CD4-positive, alpha-beta T cell treated with Interleukin-1 beta for 1 hour (primary cell): ENCODE measurements around the gene UBE2O.
A peak's percentile ranks its signal among the peaks of the same experiment; 100 is the strongest.

ENCODE experiments used
- DNase-seq, 2 donors: peaks; one replicate each; pipeline ENCODE4 v3.0.0-alpha.2; 2020 to 2022

The UBE2O gene

DNA sequence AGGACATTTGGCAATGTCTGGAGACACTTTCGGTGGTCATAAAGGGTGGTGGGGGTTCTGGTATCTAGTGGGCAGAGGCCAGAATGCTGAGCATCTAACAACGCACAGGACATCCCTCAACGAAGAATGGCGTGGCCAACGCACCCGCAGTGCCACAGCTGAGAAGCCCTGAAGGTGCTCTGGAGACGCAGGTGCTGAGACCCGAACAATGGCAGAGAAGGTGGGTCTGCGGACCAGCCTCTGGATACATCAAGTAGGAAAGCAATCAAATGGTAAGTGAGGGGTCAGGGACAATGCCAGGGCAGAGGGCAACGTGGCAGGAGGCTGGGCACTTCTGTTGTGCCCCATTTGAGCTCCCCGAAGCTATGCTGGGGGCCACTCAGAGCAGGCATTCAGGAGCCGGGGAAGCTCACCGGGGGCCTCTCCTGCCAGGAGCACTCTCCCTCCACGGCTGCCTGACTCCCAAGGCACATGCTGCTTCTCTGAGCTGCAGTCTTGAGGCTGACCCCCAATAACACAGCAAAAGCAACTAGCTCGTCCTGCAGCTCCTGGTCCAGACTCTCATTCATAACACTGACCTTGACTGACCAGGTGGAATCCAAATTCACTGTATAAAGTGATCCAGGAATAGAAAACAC, 42.5 kb downstream of the UBE2O start:
- no peak for DNase-seq

DNA sequence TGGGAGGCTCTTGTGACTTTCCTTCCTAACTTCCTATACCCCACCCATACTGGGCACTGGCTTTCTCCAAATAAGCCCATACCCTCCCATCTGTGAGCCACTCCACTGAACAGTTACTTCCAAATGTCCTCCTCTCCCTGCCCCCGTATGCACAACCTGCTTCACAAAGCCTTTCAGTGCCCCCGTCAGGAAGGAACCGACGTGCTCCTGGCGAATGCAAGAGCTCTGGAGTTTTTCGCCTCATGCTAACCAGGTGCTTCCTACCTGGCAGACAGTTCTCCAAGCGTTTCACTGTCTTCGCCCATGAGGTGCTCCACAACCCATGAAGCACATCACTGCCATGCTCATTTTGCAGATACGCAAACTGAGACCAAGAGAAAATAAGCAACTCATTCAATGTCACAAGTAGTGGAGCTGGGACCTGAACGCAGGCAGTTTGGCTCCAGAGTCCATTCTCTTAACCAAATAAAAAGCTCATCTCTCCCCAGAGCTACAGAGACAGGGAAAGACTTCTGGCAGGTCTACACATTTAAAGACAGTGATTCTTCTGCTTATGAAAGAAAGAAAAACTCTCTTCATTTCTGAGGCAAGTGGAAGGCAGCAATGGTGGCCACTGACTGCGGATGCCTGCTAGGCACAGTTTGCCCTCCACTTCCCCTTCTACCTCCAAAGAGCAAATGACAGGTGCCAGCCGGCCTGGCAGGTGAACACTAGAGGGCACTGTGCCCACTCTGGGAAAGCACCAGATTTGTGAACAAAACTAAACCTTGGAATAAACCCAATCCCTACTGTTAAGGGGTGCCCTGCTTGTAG, 44.7 kb downstream of the UBE2O start:
- DNase-seq = peak; percentile 64 to 74

DNA sequence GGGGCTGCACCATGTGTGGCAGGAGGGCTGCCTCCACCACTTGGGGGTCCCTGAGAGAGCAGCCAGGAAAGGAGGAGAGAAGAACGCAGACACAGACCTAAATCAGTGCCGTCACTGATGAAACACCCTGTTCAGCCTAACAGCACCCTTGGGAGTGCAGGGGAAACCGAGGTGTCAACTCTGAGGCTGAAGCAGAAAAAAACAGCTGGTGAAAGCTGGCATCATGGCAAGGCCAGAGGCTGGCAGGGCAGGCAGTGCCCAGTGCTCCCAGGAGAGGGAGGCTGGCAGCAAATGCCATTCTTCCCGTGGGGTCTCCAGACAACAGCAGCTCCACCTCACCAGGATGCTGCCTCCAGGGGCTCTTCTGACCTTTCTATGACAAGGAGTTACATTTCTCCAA, 45.4 kb downstream of the UBE2O start:
- DNase-seq = no peak

DNA sequence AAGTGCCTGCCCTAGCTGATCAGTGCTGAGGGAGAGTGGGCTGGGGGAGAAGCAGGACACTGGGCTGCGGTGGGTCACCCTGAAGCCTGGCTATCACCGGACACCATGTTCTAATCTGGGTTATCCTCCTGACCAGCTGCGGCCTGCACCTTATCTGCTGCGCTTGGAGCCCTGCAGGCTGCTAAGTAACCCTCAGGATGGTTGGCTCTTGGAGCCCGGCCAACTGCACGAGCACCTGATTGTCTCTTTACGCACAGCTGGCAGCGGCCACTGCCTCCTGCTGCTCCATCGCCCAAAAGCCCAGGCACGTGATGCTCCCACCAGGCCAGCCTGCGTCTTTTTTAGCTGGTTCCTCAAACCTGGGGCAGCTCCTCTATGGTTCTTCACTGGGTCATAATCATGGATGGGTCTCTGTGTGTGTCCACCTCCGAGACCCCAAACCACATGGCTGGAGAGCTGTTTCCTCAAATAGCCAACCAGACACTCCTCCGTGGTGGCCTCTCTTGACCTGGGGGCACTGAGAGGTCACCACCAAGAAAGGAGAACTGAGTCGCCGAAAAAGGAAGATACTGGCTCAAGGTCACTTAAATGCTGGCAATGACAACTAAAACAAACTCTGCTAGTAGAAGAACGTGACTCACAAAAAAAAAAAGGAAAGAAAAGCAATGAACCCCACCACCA, 46.8 kb downstream of the UBE2O start:
- peak in 1 of 2 donors; percentile 38 for DNase-seq

DNA sequence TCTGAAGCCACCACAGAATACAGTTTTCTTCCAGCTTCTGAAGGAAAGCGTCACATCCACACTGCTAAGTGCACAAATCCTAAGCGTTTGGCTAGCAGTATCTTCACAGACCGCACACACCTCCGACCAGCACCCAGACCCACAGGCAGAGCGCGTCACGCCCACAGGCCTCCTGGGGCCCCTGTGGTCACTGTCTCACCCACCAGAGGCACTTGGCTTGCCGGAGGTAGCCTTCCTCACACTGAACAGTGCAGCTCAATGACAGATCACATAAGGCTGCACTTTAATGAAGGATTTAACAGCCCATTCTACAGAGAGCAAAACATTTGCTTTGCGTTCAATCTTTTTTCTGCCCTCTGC, 47.4 kb downstream of the UBE2O start:
- DNase-seq = no peak

DNA sequence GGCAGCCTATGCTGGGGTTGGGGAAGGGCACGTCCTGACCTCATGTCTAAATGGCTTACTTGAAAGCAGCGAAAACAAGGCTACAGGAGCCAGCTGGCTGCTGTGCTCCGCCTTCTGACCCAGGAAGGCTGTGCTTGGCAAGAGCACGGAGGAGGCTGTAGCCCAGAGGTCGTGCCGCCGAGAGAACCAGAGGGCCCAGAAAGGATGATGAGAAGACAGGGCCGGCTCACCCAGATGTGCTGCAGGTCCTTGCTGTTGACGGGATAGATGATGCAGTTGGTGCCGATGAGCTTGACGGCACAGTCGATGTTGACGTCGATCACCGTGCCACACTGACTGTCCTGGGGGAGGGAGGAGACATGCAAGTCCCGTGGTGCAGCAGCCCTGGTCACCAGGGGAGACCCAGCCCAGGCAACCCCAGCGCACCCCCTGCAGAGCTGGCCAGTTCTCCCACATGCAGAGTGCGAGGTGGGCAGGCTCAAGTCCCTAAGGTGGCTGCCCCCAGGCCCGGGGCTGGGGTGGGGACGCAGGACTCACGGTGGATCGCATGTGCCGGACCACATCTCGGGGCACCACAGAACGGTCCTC, 47.9 kb downstream of the UBE2O start:
- DNase-seq = no peak

DNA sequence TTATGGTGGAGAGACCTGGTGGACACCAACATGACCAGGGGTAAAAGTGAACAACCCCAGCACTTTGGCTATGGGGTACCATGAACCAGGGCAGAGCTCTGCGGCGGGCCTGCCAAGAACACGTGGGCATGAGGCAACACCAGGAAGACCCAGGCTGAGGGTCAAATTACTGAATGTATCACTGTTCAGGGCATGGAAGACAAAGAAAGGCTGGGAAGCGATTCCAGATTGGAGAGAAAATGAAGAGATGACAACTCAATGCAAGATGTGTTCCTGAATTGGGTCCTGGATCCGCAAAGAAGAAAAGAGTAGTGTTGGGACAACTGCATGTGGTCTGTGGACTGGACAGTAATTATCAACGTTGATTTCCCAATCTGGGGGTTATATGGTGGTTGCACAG, 48.7 kb downstream of the UBE2O start:
- no peak for DNase-seq

DNA sequence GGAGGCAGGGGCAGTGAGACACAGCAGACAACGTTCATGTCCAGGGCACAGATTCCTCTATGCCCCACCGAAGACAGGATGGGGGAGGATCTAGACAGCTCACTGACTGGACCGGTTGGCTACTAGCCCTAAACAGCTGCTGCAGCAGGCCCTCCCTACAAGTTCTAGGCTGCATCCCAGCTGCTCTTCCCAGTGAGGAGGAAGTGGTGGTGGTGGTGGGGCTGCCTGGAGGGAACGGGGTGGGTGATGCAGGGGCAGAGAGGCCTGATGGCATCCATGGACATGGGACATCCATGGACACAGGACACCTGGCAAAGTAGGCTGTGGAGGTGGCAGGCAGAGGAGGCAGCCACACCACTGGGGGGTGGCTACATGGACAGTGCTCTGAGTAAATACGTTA, 50.2 kb downstream of the UBE2O start:
- DNase-seq = no peak

DNA sequence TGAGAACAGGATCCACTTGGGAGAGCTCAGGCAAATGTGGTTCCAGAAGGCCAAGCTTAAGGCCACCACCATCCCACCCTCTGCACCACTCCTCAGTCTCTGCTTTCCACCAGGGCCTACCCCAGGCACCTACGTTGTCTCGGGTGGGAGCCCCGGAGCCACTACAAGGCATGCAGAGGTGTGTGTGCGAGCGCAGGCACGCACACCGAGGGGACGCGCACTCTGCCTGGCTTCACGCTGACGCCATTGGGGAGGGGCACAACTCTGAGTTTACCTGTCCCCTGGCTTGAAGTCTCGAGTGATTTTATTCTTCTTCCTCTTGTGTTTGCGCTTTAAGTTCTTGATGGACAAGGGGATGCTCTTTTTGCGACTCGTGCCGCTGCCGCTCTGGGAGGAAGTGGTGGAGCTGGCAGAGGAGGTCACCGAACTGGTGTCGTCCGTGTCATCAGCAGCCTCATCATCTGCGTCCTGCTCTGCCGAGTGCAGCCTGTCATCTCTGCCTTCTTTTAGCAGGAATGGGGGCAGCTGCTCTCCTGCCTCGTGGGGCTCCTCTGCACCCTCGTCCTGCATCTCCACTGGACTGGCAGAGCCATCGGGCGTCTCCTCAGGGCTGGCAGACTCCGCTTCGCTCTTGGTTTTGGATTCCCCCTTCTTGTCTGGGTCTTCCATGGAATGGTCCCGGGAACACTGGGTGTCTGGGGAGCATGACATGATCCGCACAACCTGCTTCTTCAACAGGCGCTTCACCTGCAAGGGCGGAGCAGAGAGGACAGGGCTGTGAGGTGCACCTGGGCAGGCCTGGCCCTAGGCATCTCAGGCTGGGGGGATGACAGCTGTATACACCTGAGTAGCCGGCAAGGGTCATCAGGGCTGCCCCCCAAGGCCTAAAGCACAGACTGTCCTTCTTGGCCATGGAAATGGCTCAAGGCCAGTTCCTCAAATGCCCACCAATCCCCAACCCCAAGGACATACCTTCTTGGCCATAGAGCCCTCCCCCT, 53.5 kb downstream of the UBE2O start:
- no peak for DNase-seq

DNA sequence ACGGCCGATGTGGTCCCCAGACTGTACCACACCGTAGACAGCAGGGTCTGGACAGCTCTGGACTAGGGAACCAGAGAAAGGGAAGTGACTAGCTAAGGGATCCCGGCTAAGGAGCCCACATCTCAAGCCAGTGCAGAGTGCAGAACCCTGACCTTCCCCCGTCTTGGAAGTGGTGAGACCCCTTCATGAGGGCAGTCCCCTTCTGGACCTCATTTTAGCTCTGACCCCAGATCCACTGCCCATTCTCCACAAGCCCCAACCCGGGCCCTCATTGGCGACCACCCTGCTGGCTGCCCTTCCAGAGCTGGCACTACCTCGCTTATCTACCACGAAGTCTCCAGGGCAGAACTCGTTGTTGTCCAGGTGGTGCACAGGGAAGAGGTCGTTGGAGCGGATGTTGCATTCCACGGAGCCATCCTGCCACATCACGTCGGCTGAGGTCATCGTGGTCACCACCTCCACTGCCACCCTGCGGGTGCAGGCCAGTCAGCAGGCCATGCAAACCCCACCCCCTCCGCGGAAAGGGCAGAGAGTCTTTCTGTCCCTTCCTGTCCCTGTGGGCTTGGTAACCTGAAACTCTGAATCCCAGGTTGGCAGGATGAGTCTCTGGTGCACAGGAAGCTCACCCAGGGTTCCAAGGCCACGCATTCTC, 54.3 kb downstream of the UBE2O start:
- no peak for DNase-seq

DNA sequence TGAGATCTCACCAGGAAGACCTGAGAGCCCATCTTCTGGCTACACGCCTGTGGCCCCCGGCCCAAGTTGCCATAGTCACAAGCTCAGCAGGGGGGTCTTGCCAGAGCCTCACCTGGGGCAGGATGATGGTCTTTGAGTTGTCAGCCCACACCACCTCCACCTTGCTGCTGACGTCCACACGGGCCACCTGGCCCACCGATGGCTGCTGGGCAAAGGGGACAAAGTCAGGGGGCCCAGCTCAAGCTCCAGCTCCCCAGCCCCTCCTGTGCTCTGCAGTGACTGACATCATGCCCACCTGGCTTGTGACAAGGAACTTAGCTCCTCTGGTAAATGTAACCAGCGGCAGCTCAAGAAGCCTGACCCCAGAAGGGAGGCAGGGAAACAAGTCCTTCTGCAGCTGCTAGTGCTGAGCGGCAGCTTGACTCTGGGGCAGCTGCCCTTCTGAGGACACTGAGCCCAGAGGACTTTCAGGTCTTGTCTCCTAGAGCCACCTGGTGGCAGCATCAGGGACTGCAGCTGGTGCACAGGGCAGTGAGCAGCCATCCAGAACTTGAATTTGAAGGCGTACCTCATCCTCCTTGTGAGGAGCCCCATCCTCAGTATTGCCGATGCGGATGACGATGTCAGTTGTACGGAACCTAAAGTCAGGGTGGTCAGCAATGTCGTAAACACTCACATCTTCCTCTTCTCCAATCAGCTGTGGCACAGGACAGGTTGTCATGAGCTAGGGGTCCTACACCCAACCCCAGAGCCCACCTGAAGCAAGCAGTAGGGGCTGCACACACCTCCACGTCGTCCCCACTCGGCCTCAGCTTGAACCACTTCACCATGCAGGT, 55.0 kb downstream of the UBE2O start:
- DNase-seq = peak; percentile 80 to 85

DNA sequence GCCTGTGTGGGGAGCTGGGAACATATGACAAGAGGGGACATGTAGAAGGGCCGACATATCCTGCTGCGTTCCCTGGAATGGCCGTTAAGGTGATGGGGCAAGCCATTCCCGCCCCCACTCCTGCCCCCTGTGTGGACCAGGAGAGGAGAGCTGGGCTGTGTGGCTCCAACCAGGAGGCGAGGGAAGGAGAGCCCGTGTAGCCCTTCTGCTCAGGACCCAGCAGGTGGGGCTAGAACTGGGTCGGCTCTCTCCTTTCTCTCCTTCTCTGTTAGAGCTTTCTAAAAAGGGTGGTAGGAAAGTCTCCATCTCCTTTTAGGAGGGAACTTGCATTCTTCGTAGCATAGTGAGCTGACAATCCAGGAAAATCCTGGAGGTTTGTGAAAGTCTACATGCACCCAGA, 55.8 kb downstream of the UBE2O start:
- DNase-seq = no peak

DNA sequence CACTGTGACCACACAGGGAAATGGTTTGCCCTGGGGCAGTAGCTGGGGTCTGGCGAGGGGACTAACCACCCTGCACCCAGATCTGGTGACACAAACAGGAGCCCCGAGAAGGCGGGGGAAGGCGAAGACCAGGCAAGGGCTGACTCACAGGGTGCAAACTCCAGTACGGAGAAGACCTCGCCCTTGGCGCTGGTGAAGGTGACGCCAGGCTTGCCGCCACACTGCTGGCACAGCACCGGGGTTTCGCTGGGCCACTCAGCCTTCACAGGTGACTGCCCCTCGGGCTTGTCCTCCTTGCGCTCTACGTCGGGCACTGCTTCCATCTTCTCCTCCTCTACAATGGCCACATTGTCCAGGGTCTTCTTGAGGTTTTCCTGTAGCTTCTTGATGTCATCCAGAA, 57.0 kb downstream of the UBE2O start:
- no peak for DNase-seq

DNA sequence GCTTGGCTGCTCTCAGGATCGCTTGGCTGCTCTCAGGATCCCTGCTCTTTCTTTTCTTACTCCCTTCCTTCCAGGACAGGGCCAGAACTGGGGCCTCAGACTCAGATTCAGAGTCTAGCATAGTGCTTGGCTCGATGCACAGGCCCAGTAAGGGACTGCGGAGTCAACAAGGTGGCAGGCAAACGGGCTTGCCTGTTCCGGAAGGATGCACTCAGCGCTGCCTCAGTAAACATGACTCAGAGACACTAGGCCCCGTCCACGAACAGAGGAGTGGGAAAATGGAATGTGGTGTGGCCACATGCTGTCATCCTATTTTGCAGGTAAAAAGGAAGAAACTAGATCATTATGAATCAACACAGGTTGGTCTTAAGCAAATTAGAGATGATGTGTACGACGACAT, 58.8 kb downstream of the UBE2O start:
- no peak for DNase-seq

DNA sequence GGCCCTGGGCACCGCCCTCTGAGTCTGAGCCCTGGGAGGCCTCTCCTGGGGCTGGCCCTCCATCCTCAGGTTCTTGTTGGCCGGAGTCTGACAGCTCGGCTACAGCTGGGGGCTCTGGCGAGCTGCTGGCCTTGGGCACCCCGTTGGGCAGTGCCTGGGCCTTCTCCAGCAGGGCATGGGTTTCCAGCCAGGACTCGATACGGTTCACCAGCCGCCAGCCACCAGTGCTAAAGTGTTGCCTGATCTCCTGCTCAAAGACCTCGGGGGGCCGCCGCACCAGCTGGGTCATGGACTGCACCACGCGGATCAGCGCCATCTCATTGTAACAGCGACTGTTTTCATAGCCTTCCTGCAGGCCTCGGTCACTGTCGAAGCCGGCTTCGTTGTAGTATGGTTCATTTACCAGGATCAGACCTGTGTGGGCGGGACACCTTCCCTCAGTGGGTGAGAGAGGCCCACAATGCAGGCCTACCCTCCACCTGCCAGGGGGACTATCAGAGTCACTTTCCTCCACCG, 61.7 kb downstream of the UBE2O start:
- DNase-seq = no peak

DNA sequence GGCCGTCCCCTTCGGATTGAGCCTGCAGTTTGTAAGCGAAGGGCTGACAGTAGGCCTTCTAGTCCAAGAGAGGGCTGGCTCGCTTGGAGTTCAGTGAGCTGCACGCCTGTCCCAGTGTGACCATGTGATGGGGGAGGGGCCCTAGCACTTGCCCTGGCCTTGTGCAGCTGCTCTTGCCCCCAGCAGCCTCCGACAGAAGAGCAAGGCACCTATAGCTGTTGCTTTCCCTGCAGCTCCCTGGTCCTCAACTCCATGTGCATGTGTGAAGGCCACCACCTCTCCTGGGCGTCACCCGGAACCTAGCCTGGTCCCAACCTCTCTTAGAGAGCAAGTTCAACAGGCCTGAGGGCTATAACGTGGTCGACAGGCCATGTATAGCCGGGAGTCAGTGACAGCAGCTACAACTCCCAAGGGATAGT, 62.9 kb downstream of the UBE2O start:
- DNase-seq = no peak

DNA sequence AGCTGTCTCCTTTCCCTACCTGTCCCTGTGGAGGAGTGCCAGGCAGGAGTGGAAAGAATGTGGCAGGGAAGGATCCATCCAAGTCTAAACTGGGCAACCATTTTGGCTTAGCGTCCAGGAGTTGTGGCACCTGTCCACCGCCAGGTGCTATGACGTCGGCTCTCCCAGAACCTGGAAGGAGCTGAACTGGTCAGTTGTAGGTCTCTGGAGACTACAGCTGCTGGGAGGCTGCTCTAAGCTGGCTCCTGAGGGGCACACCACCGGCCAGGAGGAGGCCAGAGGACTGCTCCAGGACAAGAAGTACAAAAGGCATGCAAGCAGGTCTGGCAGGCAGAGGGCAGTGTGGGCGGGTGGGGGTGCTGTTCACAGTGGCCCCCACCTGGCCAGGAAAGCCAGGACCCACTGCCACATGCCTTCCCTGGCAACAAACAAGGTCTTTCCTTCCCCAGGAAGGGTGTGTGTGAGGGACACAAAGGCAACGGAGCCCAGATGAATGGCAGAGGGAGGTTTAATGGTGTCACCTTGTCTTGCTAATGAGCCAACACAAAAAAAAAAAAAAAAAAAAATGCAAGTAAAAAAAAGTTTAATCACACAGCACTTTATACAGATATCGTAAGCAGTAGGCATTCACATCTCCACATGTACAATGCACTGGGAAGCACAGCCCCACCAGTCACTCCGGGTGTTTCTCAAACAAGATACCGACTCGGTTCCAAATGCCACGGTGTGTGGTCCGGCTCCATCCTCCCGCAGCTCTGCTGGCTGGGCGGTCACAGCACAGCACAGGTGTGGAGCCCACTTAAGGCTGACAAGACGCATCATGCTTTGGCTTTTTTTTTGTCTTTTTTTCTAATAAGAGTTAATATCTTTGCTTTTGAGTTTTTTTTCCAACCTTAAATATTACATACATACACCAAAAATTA, 63.7 kb downstream of the UBE2O start:
- DNase-seq = no peak

DNA sequence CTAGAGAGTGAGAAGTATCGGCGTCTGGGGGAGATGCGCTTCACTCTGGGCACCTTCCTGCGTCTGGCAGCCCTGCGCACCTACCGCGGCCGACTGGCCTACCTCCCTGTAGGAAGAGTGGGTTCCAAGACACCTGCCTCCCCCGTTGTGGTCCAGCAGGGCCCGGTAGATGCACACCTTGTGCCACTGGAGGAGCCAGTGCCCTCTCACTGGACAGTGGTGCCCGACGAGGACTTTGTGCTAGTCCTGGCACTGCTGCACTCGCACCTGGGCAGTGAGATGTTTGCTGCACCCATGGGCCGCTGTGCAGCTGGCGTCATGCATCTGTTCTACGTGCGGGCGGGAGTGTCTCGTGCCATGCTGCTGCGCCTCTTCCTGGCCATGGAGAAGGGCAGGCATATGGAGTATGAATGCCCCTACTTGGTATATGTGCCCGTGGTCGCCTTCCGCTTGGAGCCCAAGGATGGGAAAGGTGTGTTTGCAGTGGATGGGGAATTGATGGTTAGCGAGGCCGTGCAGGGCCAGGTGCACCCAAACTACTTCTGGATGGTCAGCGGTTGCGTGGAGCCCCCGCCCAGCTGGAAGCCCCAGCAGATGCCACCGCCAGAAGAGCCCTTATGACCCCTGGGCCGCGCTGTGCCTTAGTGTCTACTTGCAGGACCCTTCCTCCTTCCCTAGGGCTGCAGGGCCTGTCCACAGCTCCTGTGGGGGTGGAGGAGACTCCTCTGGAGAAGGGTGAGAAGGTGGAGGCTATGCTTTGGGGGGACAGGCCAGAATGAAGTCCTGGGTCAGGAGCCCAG, 65.8 kb downstream of the UBE2O start:
- DNase-seq = no peak
